NCI-H1105 treated with DMSO at 0.1 percent for 48 hours (cell line): ENCODE data around the gene MECP2.
A peak's percentile ranks its signal among the peaks of the same experiment; 100 is the strongest.
"Not testable (repeated sequence)": the region's sequence is repeated elsewhere in the genome, so short reads cannot be mapped to it uniquely, and the experiment has no call there.

Experiments
- DNase-seq: peaks from one replicate; lab custom pipeline; 2025; lab: John Stamatoyannopoulos, UW

The MECP2 gene

GRCh38 chrX:154015581-154016264 is 81.8 kb downstream of the MECP2 start:
- DNase-seq, result no peak

GRCh38 chrX:154014429-154015380 is 82.8 kb downstream of the MECP2 start:
- DNase-seq, result no peak

GRCh38 chrX:154013614-154014360 is 83.7 kb downstream of the MECP2 start:
- peak; percentile 44 for DNase-seq

- DNase-seq, result no peak
Measured at GRCh38 chrX:154013001-154013421, 84.5 kb downstream of the MECP2 start.

GRCh38 chrX:154012336-154012991 is 85.1 kb downstream of the MECP2 start:
- no peak for DNase-seq

GRCh38 chrX:154011376-154012335 is 85.9 kb downstream of the MECP2 start:
- DNase-seq, result no peak

- DNase-seq, result no peak
Measured at GRCh38 chrX:154010330-154011087, 87.0 kb downstream of the MECP2 start.

GRCh38 chrX:154008521-154008920 is 89.0 kb downstream of the MECP2 start:
- DNase-seq, result no peak

GRCh38 chrX:154006947-154007346 is 90.6 kb downstream of the MECP2 start:
- no peak for DNase-seq

- no peak for DNase-seq
Measured at GRCh38 chrX:154004315-154004714, 93.2 kb downstream of the MECP2 start.

GRCh38 chrX:154002215-154002719 is 95.2 kb downstream of the MECP2 start:
- peak; percentile 20 for DNase-seq

- no peak for DNase-seq
Measured at GRCh38 chrX:154000051-154000450, 97.5 kb downstream of the MECP2 start.

GRCh38 chrX:153999359-154000037 is 98.0 kb downstream of the MECP2 start:
- DNase-seq, result no peak

GRCh38 chrX:153995504-153995903 is 102.0 kb downstream of the MECP2 start:
- no peak for DNase-seq

GRCh38 chrX:153994398-153994797 is 103.1 kb downstream of the MECP2 start:
- DNase-seq, result not testable (repeated sequence)

GRCh38 chrX:153993978-153994377 is 103.5 kb downstream of the MECP2 start:
- no peak for DNase-seq

- DNase-seq, result no peak
Measured at GRCh38 chrX:153993079-153993478, 104.4 kb downstream of the MECP2 start.

- no peak for DNase-seq
Measured at GRCh38 chrX:153992180-153992579, 105.3 kb downstream of the MECP2 start.

GRCh38 chrX:153991013-153991580 is 106.4 kb downstream of the MECP2 start:
- DNase-seq, result no peak
